Cardiac atrium fibroblast (primary cell): ENCODE measurements around the gene IFNA2. TPM values are rescaled to one million over a fixed set of nuclear protein-coding genes. Genes with fewer than 3 reads are reported as not detected.

Experiments used
- total RNA-seq: library from RNA; depleted of rRNA; stranded (reverse); fragments of >200 nt; gene quantifications from 2 replicates; pipeline ENCODE4 v1.2.3, GENCODE V29; 2015

The IFNA2 gene
- not detected in 2 replicates for total RNA-seq

DNA sequence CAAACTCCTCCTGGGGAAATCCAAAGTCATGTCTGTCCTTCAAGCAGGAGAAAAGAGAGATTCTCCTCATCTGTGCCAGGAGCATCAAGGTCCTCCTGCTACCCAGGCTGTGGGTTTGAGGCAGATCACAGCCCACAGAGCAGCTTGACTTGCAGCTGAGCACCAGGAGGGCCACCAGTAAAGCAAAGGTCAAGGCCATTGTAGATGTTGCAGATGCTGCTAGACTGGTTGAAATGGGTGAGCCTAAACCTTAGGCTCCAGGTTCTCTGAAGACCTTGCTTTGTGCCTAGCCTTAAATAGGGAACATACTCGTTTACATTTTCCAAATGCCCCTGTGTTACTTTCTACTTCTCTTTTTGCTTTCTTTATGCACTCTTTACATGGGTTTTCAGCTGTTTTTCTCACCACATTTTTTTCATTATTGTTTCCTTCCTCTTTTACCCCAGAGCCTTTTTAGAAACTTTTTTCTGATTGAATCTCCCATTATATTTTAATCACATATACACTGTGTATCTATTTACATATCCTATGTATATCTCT lies at the start of gene IFNA2:
IFNA2 (minus strand) TSS at position 268 of the 540 bp plus-strand sequence; CDS start at position 199, 69 bp downstream.

GRCh38 chr9:21408817-21409216 lies 23.6 kb upstream of the IFNA2 start, which contains the start of gene IFNA8:
Gene IFNA8, plus strand, starts transcription at chr9:21409117. Its CDS starts 60 bp downstream, at chr9:21409177.

DNA sequence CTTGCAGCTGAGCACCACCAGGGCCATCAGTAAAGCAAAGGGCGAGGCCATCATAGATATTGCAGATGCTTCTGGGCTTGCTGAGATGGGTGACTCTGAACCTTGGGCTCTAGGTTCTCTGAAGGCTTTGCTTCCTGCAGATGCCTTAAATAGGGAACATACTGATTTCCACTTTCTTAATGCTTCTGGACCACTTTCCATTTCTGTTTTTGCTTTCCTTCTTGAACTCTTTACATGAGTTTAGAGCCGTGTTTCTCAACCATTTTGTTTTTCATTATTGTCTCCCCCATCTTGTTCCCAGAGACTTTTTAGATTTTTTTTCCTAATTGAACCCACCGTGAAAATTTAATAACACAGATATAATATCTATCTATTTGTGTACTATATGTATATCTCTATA lies 17.2 kb downstream of the IFNA2 start, which contains the start of gene IFNA13:
IFNA13 (minus strand) TSS at position 101 of the 400 bp plus-strand sequence; CDS start at position 54, 47 bp downstream.

GRCh38 chr9:21350787-21351186 lies 34.4 kb downstream of the IFNA2 start, which contains the start of gene IFNA6:
Gene IFNA6, minus strand, starts transcription at chr9:21350887. Its CDS starts 0 bp downstream, at chr9:21350887.

DNA sequence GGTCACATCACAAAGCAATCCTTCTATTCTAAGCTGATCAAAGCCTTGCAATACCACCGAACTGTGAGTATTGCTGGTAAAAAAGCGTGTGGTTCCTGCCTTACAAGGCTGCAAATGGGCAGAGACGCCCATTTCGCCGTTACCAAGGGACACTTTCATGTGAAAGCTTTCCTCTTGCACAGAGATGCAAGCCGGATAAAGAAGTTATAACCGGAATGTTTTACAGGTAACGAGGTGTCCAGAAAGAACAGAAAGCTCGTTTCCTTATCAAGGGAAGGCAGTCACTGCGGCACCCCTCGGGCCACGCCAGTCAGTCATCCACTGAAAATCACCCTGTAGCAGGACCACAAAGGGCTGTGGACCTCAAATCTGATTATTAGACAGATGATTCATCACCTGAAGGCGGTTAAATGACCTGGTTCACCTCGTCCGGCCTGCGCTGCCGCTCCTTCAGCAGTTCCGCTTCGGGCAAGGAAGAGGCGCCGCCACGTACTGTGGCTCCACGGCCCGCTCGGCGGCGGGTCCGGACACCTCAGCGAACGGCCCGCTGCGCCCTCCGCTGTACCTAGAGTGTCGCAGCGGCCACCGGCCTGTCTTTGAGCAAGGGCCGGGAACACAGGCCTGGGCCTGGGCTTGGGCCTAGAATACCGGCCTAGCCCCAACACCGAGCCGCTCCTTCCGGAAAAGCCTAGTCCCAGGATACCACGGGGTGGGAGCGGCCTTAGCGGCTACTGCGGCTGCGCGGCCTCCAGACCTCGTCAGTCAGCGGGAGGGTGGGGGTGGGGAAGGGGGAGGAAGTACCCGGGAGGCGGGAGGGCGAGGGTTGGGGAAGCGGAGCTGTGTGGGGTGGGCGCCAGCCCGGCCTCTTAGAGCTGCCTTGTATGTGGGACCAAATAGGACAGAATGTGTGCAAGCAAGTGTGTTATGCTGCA lies 50.2 kb downstream of the IFNA2 start, which contains the start of gene KLHL9:
KLHL9 (minus strand) TSS at position 704 of the 932 bp plus-strand sequence; CDS start at position 159, 545 bp downstream.

Other genes with a start within 250 kb of the IFNA2 start
- gene IFNW1, start 243.6 kb downstream of the IFNA2 start, total RNA-seq = not detected in 2 replicates
- gene IFNA21, start 218.7 kb downstream of the IFNA2 start, total RNA-seq = not detected in 2 replicates
- not detected in 2 replicates for gene IFNA4, start 197.8 kb downstream of the IFNA2 start, total RNA-seq
- not detected in 2 replicates for gene IFNA7, start 183.2 kb downstream of the IFNA2 start, total RNA-seq
- gene IFNA10, start 178.3 kb downstream of the IFNA2 start, total RNA-seq = not detected in 2 replicates
- gene IFNA16, start 168.1 kb downstream of the IFNA2 start, total RNA-seq = not detected in 2 replicates
- not detected in 2 replicates for gene IFNA17, start 157.2 kb downstream of the IFNA2 start, total RNA-seq
- gene IFNA14, start 145.4 kb downstream of the IFNA2 start, total RNA-seq = not detected in 2 replicates
- not detected in 2 replicates for gene IFNA5, start 80.1 kb downstream of the IFNA2 start, total RNA-seq
- 24.2 and 25.9 TPM in 2 replicates for gene KLHL9, start 50.0 kb downstream of the IFNA2 start, total RNA-seq
- not detected in 2 replicates for gene IFNA6, start 34.5 kb downstream of the IFNA2 start, total RNA-seq
- not detected in 2 replicates for gene IFNA13, start 17.3 kb downstream of the IFNA2 start, total RNA-seq
- gene IFNA8, start 23.7 kb upstream of the IFNA2 start, total RNA-seq = not detected in 2 replicates
- not detected in 2 replicates for gene IFNA1, start 55.0 kb upstream of the IFNA2 start, total RNA-seq
- not detected in 2 replicates for gene IFNE, start 96.9 kb upstream of the IFNA2 start, total RNA-seq